ENCODE data around the gene HES2. TPM values are rescaled to one million over a fixed set of nuclear protein-coding genes. Genes with fewer than 3 reads are reported as not detected.

Gene HES2
- total and polyA plus RNA-seq, 2 of the 4 experiments (the other 2 are of a cell fraction) = not detected

DNA sequence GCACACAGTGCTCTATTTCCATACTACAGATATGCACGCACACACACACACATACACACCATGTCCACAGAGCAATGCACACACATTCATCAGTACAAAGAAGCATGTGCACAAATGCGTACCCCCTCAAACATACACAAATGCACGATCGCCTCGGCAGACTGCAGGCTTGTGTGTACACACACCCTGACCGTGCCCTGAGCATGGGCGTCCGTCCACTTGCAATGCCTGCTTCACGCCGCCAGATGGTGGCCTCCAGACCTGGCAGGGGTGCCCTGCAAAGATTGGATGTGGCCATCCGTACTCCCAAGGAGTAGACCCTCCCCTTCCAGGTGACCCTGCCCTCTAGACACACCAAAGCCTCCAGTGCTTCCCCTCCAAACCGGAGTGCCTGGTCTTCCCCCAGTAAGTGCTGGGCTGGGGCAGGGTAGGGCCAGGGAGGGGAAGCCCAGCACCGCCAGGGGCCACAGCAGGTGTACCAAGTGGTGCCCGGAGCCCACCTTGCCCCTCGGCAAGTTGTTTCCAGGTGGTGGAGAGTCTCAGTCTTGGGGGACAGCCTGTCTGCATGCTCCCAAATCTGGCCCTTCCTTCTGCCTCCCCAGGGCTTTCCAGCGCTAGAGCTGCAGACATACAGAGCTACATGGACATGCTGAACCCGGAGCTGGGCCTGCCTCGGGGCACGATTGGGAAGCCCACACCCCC is 25.5 kb upstream of the HES2 start:
- Histone ChIP-seq H3K79me1 (ENCODE audit: low read depth in 1 of 2, low read length in 2 of 2) (no peaks in the 10 kb centered on the region), H2BK120ac (ENCODE audit: low read depth, low read length) (no peak overlapping the region), H4K5ac (ENCODE audit: low read depth, low read length) (no peak overlapping the region), H3K56ac (ENCODE audit: extremely low read depth, insufficient read depth, low read length) (no peak overlapping the region), H2BK5ac (ENCODE audit: low read depth, low read length, poor library complexity, severe bottlenecking) (no peak overlapping the region), H3K9ac (ENCODE audit: low read depth, low read length) (no peak overlapping the region), H2BK15ac (ENCODE audit: low read depth, low read length) (no peak overlapping the region), H3K27ac (ENCODE audit: insufficient read depth, low read length) (no peak overlapping the region), H3K9me1 (ENCODE audit: insufficient read depth, low read length) (no peaks in the 10 kb centered on the region; the same call in 1 of the 2 replicates), H3K14ac (replicated peaks; ENCODE audit: low read depth, low read length) (no peak overlapping the region), H2AFZ (replicated peaks; ENCODE audit: low read length, poor library complexity) (no peak overlapping the region), H2AK9ac (replicated peaks; ENCODE audit: low read depth, low read length, poor library complexity) (no peak overlapping the region), H4K20me1 (ENCODE audit: insufficient read depth, low read length) (no peaks in the 10 kb centered on the region), H4K91ac (ENCODE audit: insufficient read depth, low read depth, low read length) (no peak overlapping the region), H3K4me2 (ENCODE audit: low read depth, low read length) (no peak overlapping the region), H3K36me3 (ENCODE audit: control insufficient read depth, insufficient read depth, low read length) (no peaks in the 10 kb centered on the region), H3K27me3 (ENCODE audit: control insufficient read depth, insufficient read depth, low read length) (peaks cover 66% of the 10 kb centered on the region), H2AK5ac (ENCODE audit: low read depth, low read length) (no peak overlapping the region), H3K18ac (ENCODE audit: low read depth, low read length) (no peak overlapping the region), H3K4me3 (ENCODE audit: insufficient read depth, low read depth, low read length) (no peak overlapping the region), H3K9me3 (ENCODE audit: control insufficient read depth, insufficient read depth, low read length) (no peaks in the 10 kb centered on the region), H4K8ac (ENCODE audit: low read depth in 2 of 2, low read length in 2 of 2) (no peak overlapping the region), H2BK20ac (ENCODE audit: low read depth, low read length) (no peak overlapping the region), H3K4ac (ENCODE audit: low read depth, low read length) (no peak overlapping the region), H3K23ac (ENCODE audit: low read depth, low read length) (no peak overlapping the region), H3K4me1 (ENCODE audit: control insufficient read depth, insufficient read depth, low read length) (peaks cover 1% of the 10 kb centered on the region; the same call in 1 of the 2 replicates)
- WGBS, 2 experiments (ENCODE audit: extremely low coverage in 2 of 2, insufficient read length in 1 of 2) = 75% methylated on average over 2 of the region's 19 CpGs; no CpG with 5 or more reads in 1 of the 2 experiments
- ChIA-PET CTCF (no interaction called here), POLR2A (ENCODE audit: unreplicated experiment) (no interaction called here)
- intact Hi-C loops (cut with micrococcal nuclease) (no loop called here), dilution Hi-C loops (cut with HindIII; ENCODE audit: low sequenced_read_pairs, unreplicated experiment) (no loop called here), in situ Hi-C loops (cut with MboI; ENCODE audit: low sequenced_read_pairs) (no loop called here)
- TF ChIP-seq FOS (IDR thresholded peaks at IDR 0.05; ENCODE audit: low read depth, low read length) (no peak), RAD21 (IDR thresholded peaks at IDR 0.05; ENCODE audit: low read length) (peak; percentile 38), BHLHE40 (IDR thresholded peaks at IDR 0.05; ENCODE audit: low read depth, low read length) (no peak), SMC3 (IDR thresholded peaks at IDR 0.05; ENCODE audit: low read depth, low read length) (peak; percentile 43)
- TF ChIP-seq, protein P1, sequence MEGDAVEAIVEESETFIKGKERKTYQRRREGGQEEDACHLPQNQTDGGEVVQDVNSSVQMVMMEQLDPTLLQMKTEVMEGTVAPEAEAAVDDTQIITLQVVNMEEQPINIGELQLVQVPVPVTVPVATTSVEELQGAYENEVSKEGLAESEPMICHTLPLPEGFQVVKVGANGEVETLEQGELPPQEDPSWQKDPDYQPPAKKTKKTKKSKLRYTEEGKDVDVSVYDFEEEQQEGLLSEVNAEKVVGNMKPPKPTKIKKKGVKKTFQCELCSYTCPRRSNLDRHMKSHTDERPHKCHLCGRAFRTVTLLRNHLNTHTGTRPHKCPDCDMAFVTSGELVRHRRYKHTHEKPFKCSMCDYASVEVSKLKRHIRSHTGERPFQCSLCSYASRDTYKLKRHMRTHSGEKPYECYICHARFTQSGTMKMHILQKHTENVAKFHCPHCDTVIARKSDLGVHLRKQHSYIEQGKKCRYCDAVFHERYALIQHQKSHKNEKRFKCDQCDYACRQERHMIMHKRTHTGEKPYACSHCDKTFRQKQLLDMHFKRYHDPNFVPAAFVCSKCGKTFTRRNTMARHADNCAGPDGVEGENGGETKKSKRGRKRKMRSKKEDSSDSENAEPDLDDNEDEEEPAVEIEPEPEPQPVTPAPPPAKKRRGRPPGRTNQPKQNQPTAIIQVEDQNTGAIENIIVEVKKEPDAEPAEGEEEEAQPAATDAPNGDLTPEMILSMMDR (conservative IDR thresholded peaks at IDR 0.05; ENCODE audit: low read depth, low read length) = peak; percentile 50
- ATAC-seq (ENCODE audit: low read depth) (peak; percentile 54), DNase-seq (peak; percentile 15)
- no TSS peak for BruUV-seq (replicated peaks)
